ENCODE data around the gene PRKN.
"Not testable (repeated sequence)": the region's sequence is repeated elsewhere in the genome, so short reads cannot be mapped to it uniquely, and the experiment has no call there.

PRKN gene

GRCh38 chr6:161901740-161902426, 825.7 kb downstream of the PRKN start:
- TF ChIP-seq CTCF (IDR thresholded peaks at IDR 0.05; ENCODE audit: low read length, missing control alignments): no peak
- no peak for DNase-seq (ENCODE audit: low read depth)
- H3K4me3 ChIP-seq (replicated peaks; ENCODE audit: low read depth, low read length): no peak overlapping the region

GRCh38 chr6:161894436-161894835, 833.1 kb downstream of the PRKN start:
- TF ChIP-seq CTCF (IDR thresholded peaks at IDR 0.05; ENCODE audit: low read length, missing control alignments): no peak
- no peak overlapping the region for H3K4me3 ChIP-seq (replicated peaks; ENCODE audit: low read depth, low read length)
- no peak for DNase-seq (ENCODE audit: low read depth)

- no peak for TF ChIP-seq CTCF (IDR thresholded peaks at IDR 0.05; ENCODE audit: low read length, missing control alignments)
- no peak overlapping the region for H3K4me3 ChIP-seq (replicated peaks; ENCODE audit: low read depth, low read length)
- no peak for DNase-seq (ENCODE audit: low read depth)
Observed at GRCh38 chr6:161891542-161891941, 836.0 kb downstream of the PRKN start.

GRCh38 chr6:161890832-161891297, 836.7 kb downstream of the PRKN start:
- no peak for TF ChIP-seq CTCF (IDR thresholded peaks at IDR 0.05; ENCODE audit: low read length, missing control alignments)
- no peak overlapping the region for H3K4me3 ChIP-seq (replicated peaks; ENCODE audit: low read depth, low read length)
- DNase-seq (ENCODE audit: low read depth): no peak

- no peak overlapping the region for H3K4me3 ChIP-seq (replicated peaks; ENCODE audit: low read depth, low read length)
- TF ChIP-seq CTCF (IDR thresholded peaks at IDR 0.05; ENCODE audit: low read length, missing control alignments): no peak
- no peak for DNase-seq (ENCODE audit: low read depth)
Observed at GRCh38 chr6:161890133-161890831, 837.3 kb downstream of the PRKN start.

- TF ChIP-seq CTCF (IDR thresholded peaks at IDR 0.05; ENCODE audit: low read length, missing control alignments): no peak
- H3K4me3 ChIP-seq (replicated peaks; ENCODE audit: low read depth, low read length): no peak overlapping the region
- no peak for DNase-seq (ENCODE audit: low read depth)
Observed at GRCh38 chr6:161889324-161889723, 838.2 kb downstream of the PRKN start.

GRCh38 chr6:161886545-161886944, 841.0 kb downstream of the PRKN start:
- H3K4me3 ChIP-seq (replicated peaks; ENCODE audit: low read depth, low read length); DNase-seq (ENCODE audit: low read depth): not testable (repeated sequence)
